A204.1 (cell line): ENCODE results near the gene RAB22A.
"Not testable (repeated sequence)": the region's sequence is repeated elsewhere in the genome, so short reads cannot be mapped to it uniquely, and the experiment has no call there.

Source experiments
- FAIRE-seq: peaks from 2 replicates; lab custom pipeline; 2012; peaks lifted over from hg19 to GRCh38; lab: Jason Lieb, UNC

Gene RAB22A

GRCh38 chr20:58389324-58389967 is 79.9 kb downstream of the RAB22A start:
- FAIRE-seq: no peak

GRCh38 chr20:58389968-58390658 is 80.6 kb downstream of the RAB22A start:
- no peak for FAIRE-seq

GRCh38 chr20:58390659-58391035 is 81.1 kb downstream of the RAB22A start:
- FAIRE-seq: no peak

- no peak for FAIRE-seq
Measured at GRCh38 chr20:58392286-58392685, 82.8 kb downstream of the RAB22A start.

- no peak for FAIRE-seq
Measured at GRCh38 chr20:58393299-58393698, 83.8 kb downstream of the RAB22A start.

- no peak for FAIRE-seq
Measured at GRCh38 chr20:58394801-58395200, 85.3 kb downstream of the RAB22A start.

- no peak for FAIRE-seq
Measured at GRCh38 chr20:58395604-58396003, 86.1 kb downstream of the RAB22A start.

- no peak for FAIRE-seq
Measured at GRCh38 chr20:58397429-58397828, 87.9 kb downstream of the RAB22A start.

GRCh38 chr20:58398254-58398653 is 88.7 kb downstream of the RAB22A start:
- FAIRE-seq: no peak

- FAIRE-seq: no peak
Measured at GRCh38 chr20:58399926-58400325, 90.4 kb downstream of the RAB22A start.

GRCh38 chr20:58401162-58401561 is 91.6 kb downstream of the RAB22A start:
- FAIRE-seq: no peak

- FAIRE-seq: no peak
Measured at GRCh38 chr20:58402305-58402704, 92.8 kb downstream of the RAB22A start.

GRCh38 chr20:58402827-58403226 is 93.3 kb downstream of the RAB22A start:
- no peak for FAIRE-seq

GRCh38 chr20:58403272-58403671 is 93.8 kb downstream of the RAB22A start:
- no peak for FAIRE-seq

GRCh38 chr20:58405504-58406291 is 96.2 kb downstream of the RAB22A start:
- FAIRE-seq: no peak

- no peak for FAIRE-seq
Measured at GRCh38 chr20:58406422-58407001, 97.0 kb downstream of the RAB22A start.

GRCh38 chr20:58407201-58407873 is 97.8 kb downstream of the RAB22A start:
- no peak for FAIRE-seq

- no peak for FAIRE-seq
Measured at GRCh38 chr20:58407966-58408557, 98.5 kb downstream of the RAB22A start.

- no peak for FAIRE-seq
Measured at GRCh38 chr20:58408603-58409246, 99.2 kb downstream of the RAB22A start.

GRCh38 chr20:58414216-58414615 is 104.7 kb downstream of the RAB22A start:
- FAIRE-seq: not testable (repeated sequence)

GRCh38 chr20:58414786-58415185 is 105.3 kb downstream of the RAB22A start:
- FAIRE-seq: not testable (repeated sequence)
